Right cardiac atrium (tissue), 5 donors: Measurements from ENCODE around the gene ACSF3. TPM values are rescaled to one million over a fixed set of nuclear protein-coding genes. Genes with fewer than 3 reads are reported as not detected.

Experiments
- ATAC-seq, 2 donors: fragments of 200-7000 bp; cut with Tn5 transposase; one replicate each; pipeline versions ENCODE4 v1.8.0 to v1.9.1; 2020; ENCODE audit warnings: moderate library complexity in 2 of 2, mild to moderate bottlenecking in 1 of 2
- DNase-seq, 3 donors: peaks; one replicate each; pipeline ENCODE4 v3.0.0-alpha.2; 2020
- H3K27ac ChIP-seq: one replicate; pipeline ENCODE4 v1.5.1; 2013; ENCODE audit warnings: mild to moderate bottlenecking, low read length, control low read depth, moderate library complexity
- H3K27me3 ChIP-seq: one replicate; pipeline ENCODE4 v1.6.1; 2013; ENCODE audit not compliant: control insufficient read depth, insufficient read depth
- H3K4me1 ChIP-seq: one replicate; pipeline ENCODE4 v1.6.1; 2013; ENCODE audit warnings: low read length; ENCODE audit not compliant: control insufficient read depth, insufficient read depth
- H3K4me3 ChIP-seq: one replicate; pipeline ENCODE4 v1.5.1; 2013; ENCODE audit warnings: low read length, control low read depth
- H3K9me3 ChIP-seq: one replicate; pipeline ENCODE4 v1.6.1; 2013; ENCODE audit warnings: low read length; ENCODE audit not compliant: control insufficient read depth
- WGBS: extraction: QIAGEN DNeasy Blood & Tissue Kit; methylation state at CpG from one replicate; pipeline ENCODE4 v1.1.7; 2013; 5-methylcytosine and 5-hydroxymethylcytosine counted together
- intact Hi-C, 4 donors: fragments of 100-400 bp; cut with DNase I; formaldehyde crosslinking; loops; one replicate each; pipeline versions ENCODE4 v1.11.0 to v1.14.0; 2022 to 2023
- polyA plus RNA-seq: library from polyadenylated mRNA; stranded (reverse); fragments of 200-250 nt; gene quantifications from one replicate; pipeline ENCODE4 v1.2.3, GENCODE V29; 2013
- total RNA-seq, 4 donors: library from RNA; stranded (reverse); fragmentation: NEBNext Ultra II Directional; extraction: Animal tissue kit (Norgen Biotek cat#: 25700); gene quantifications; one replicate each; pipeline ENCODE4 v1.2.1, GENCODE V29; 2021
- donor health status: healthy with polysubstance abuse.
- donor health status: DM: no; HTN: yes; CAD: no.
- donor health status: DM: no; HTN: no; CAD: no.
- donor health status: DM: no; HTN: yes; CAD: no; lungs with severe emphysema.
- donor health status: DM: yes; HTN: yes; CAD: no.

Gene ACSF3
- total and polyA plus RNA-seq, 5 donors: 13.9 to 22.4 (median 16.4) TPM

DNA sequence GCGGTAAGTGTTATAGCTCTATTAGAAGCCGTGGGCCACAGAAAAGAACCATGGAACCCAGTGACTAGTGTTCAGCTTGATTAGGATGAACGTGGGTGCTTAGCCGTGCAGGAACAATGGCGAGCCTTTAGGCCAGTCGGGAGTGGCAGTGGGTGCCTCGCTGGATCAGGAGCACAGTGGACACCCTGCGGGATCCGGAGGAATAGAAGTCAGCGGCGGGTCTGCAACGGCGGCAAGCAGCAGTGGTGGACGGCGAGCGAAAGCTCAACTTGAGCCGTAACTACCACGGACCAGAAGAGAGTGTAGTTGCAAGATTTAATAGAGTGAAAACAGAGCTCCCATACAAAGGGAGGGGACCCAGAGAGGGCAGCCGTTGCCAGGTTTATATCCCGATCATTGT, 40.6 kb downstream of the ACSF3 start:
- no peak overlapping the region for H3K4me3 ChIP-seq
- ATAC-seq (no peak), DNase-seq (peak in 1 of 3 donors; percentile 25)
- no peak overlapping the region for H3K27ac ChIP-seq
- H3K4me1 ChIP-seq: no peaks in the 10 kb centered on the region
- H3K9me3 ChIP-seq: no peaks in the 10 kb centered on the region
- 96% methylated on average over 20 of the region's 20 CpGs for WGBS
- intact Hi-C loops: no loop called here
- H3K27me3 ChIP-seq: no peaks in the 10 kb centered on the region

DNA sequence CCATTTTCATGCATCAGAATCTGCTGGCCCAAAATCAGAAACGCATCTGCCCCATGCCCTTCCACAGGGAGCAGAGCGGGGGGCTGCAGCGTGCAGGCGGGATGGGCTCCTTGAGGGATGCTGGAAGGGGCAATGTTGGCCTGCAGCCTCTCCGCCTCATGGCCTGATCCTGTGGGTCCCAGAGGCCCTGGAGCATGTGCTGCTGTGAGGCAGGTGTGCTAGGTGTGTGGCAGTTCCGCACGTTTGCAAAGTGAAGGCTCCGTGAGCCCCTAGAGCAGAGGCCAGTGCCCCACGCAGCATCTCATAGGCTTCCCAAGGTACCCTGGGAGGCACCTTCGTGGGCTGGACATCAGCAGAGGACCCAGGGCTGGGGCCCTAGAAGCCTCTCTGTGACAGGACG, 41.5 kb downstream of the ACSF3 start:
- DNase-seq (peak in 1 of 3 donors; percentile 27), ATAC-seq (no peak)
- 95% methylated on average over 11 of the region's 11 CpGs for WGBS
- no peaks in the 10 kb centered on the region for H3K27me3 ChIP-seq
- H3K27ac ChIP-seq: no peak overlapping the region
- H3K4me3 ChIP-seq: no peak overlapping the region
- H3K4me1 ChIP-seq: no peaks in the 10 kb centered on the region
- intact Hi-C loops: no loop called here
- H3K9me3 ChIP-seq: no peaks in the 10 kb centered on the region

DNA sequence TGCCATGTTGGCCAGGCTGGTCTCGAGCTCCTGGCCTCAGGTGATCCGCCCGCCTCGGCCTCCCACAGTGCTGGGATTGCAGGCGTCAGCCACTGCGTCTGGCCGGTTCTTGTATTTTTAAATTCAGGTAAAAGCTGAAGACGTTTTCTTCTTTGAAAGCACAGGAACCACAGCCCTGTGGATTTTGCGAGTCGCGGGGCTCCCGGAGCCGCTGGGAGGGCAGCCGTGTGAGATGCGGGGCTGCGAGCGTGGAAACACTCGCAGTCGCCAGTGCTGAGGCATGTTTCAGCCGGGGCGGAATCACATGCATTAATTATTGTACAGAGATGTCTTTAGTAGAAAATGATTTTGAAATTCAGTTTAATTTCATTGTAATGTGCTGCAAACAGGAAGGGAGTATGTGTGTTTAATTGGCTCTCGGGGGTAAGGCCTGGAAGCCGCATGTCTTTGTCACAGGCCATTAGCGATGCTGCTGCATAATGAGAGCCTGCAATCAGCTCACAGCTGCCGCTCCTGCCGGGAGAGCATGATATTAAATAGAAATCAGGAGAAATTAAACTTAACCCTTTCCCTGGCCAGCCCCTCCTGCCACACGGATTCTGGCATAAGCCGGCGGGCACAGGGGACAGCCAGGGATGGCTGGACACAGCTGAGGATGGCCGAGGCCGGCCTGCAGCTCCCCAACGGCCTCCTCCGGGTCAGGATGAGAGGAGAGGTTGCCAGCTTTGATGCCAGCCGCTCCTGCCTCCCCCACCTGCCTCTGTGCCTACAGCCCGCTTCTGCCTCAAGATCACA, 42.5 kb downstream of the ACSF3 start:
- ATAC-seq (no peak), DNase-seq (peak in 1 of 3 donors; percentile 24)
- Histone ChIP-seq H3K27me3 (no peaks in the 10 kb centered on the region), H3K4me1 (no peaks in the 10 kb centered on the region), H3K9me3 (no peaks in the 10 kb centered on the region), H3K27ac (no peak overlapping the region), H3K4me3 (no peak overlapping the region)
- WGBS: 91% methylated on average over 35 of the region's 35 CpGs
- intact Hi-C loops: no loop called here

DNA sequence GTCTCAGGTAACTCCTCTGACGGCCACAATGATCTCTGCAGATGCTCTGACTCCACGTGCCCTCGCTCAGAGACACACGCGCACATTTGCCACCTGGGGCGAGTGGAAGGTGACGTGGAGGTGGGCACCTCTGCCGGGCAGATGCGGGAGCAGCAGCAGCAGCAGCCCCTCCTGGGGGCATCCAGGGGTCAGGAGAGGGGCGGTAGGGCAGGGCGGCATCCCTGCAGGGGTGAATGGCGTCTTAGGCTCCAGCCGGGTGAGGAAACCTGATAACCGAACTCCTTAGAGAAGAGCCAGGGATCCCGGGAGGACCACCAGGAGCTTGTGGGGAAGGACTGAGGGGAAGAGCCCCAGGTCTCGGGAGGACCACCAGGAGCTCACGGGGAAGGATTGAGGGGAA, 43.3 kb downstream of the ACSF3 start:
- H3K27ac ChIP-seq: no peak overlapping the region
- no peak overlapping the region for H3K4me3 ChIP-seq
- H3K27me3 ChIP-seq: no peaks in the 10 kb centered on the region
- DNase-seq: peak in 1 of 3 donors; percentile 51
- ATAC-seq: no peak
- intact Hi-C loops: no loop called here
- H3K9me3 ChIP-seq: no peaks in the 10 kb centered on the region
- WGBS: 95% methylated on average over 17 of the region's 17 CpGs
- H3K4me1 ChIP-seq: no peaks in the 10 kb centered on the region

DNA sequence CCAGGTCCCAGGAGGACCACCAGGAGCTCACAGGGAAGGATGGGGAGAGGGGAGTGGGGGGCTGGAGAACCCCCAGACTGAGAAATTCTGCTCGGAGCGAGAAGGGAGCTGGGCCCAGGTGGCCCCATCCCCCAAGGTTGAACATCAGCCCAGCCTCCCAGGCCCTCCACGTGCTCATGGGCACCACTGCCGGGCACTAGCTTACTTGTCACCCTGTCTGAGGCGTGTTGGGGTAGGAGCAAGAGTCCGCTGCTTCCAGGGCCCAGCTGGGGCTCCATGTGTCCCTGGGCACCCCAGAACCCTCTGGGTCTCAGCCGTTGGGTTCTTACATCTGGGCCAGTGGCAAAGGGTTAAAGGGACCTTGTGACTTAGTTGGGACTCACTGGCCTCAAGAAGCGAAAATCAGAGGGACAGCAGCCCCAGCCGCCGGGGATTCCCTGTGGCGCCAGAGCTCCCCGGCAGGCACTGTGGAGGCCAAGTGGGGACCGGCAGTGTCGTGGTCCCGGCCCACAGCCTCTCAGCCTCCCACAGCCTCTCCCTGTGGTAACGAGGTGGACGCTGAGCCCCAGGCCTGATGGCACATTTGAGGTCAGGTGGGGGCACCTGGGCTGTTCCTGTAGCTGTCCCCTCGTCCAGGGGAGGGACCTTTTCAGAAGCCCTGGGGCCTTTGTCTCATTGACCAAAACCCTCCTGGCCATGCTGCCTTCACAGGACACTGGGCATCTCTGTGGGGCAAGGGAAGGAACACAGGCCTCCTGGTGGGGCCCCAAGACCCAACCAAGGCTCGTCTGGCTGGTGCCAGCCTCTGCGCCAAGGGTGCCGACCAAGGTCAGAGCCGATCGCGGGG, 44.2 kb downstream of the ACSF3 start:
- H3K27ac ChIP-seq: no peak overlapping the region
- 92% methylated on average over 24 of the region's 24 CpGs for WGBS

DNA sequence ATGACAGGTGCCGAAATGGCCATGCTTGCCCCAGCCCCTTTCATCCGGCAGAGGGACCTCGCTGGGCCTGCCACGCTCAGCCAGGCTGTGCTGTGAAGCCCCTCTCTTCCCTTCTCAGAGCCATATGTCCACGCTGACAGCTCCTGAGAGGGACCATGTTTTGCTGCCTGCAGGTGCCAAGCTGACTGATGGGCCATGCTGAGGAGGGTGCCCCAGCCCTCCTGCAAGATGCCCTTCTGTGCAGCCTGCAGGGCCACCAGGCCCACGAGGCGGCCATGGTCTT, 44.8 kb downstream of the ACSF3 start:
- Histone ChIP-seq H3K4me1 (no peaks in the 10 kb centered on the region), H3K27ac (no peak overlapping the region), H3K4me3 (no peak overlapping the region), H3K27me3 (no peaks in the 10 kb centered on the region), H3K9me3 (no peaks in the 10 kb centered on the region)
- DNase-seq: peak in 1 of 3 donors; percentile 24
- 94% methylated on average over 7 of the region's 7 CpGs for WGBS
- intact Hi-C loops: no loop called here
- no peak for ATAC-seq

More for the DNA sequence above, 44.2 kb downstream of the ACSF3 start:
- intact Hi-C loops: no loop called here
- H3K9me3 ChIP-seq: no peaks in the 10 kb centered on the region
- H3K4me1 ChIP-seq: no peaks in the 10 kb centered on the region
- H3K27me3 ChIP-seq: no peaks in the 10 kb centered on the region
- DNase-seq (peak in 2 of 3 donors; percentile 47), ATAC-seq (peak in 1 of 2 donors; percentile 19)
- no peak overlapping the region for H3K4me3 ChIP-seq

DNA sequence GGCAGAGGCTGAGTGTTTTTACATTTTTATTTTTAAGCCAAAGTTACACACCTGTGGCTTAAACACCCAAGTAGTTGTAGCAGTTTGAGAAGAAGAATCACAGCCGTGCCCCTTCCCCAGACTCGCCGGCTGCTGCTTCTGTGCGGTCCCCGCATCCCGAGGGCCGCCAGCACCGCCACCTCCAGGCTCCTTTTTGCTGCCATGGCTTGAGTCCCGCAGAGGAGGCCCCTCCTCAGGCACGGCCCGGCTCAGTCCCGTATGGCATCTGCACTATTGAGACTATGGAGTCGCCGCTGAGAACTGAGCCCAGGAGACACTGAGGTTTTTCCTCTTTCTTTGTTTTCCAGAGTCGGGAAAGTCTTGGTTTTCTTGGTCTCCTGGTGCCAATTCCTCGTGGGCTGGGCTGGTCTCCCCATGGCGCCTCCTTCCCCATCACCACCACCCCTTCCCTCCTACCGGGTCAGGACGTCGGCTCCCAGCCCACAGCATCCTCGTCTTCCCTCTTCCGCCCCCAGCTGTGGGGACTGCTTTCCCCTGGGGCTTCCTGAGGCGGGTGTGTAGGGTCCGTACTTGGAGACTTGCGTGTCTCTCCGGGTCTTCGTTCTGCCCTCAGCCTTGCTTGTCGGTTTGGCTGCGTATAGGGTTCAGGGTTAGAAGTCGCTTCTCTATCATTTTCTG, 45.3 kb downstream of the ACSF3 start:
- WGBS: 89% methylated on average over 30 of the region's 30 CpGs
- Histone ChIP-seq H3K4me3 (no peak overlapping the region), H3K27me3 (no peaks in the 10 kb centered on the region), H3K27ac (no peak overlapping the region), H3K9me3 (no peaks in the 10 kb centered on the region), H3K4me1 (no peaks in the 10 kb centered on the region)
- intact Hi-C loops: no loop called here
- ATAC-seq (no peak), DNase-seq (peak in 1 of 3 donors; percentile 25)

DNA sequence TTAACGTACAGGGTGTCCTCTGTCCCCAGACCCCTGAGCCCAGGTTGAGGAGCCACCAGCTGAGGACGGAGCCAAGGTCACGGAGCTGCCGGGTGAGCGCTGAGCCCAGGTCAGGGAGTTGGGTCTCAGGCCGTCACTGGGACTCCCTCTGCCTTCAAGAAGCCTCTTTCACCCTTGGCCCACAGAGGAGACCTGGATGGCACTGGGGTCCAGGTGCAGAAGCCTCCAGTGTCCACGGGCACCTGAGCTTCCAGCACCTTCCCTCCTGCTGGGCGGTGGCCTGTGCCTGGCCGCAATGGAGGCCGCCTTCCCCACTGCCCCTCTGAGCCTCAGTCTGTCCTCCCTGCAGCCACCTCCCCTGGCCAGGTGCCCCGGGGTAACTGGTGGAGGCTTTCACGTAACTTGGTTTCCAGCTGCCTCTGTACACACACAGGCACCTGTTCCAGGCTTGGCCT, 46.3 kb downstream of the ACSF3 start:
- 95% methylated on average over 12 of the region's 12 CpGs for WGBS

DNA sequence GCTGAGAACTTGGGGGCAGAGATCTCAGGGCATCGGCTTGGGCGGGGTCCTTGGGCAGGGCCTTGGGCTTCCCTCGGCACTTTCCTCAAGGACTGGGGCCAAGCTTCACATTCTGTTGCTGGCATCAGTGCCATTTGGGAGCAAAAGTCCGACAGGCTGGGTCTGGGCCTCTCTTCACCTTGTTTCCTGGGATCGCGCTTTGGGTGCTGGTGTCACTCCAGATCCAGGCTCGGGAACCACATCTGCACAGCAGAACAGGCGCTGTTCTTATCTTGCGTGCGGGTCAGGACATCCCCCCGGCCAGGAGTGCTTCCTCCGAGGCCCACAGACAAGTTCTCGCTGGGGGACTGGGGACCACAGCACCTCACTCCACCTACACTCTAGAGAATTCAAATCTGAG, 46.7 kb downstream of the ACSF3 start:
- no peak for DNase-seq
- 90% methylated on average over 13 of the region's 13 CpGs for WGBS

More for the DNA sequence above, 46.3 kb downstream of the ACSF3 start:
- ATAC-seq (no peak), DNase-seq (peak in 1 of 3 donors; percentile 22)
- Histone ChIP-seq H3K27ac (no peak overlapping the region), H3K4me3 (no peak overlapping the region), H3K4me1 (no peaks in the 10 kb centered on the region), H3K27me3 (no peaks in the 10 kb centered on the region), H3K9me3 (no peaks in the 10 kb centered on the region)
- intact Hi-C loops: no loop called here

DNA sequence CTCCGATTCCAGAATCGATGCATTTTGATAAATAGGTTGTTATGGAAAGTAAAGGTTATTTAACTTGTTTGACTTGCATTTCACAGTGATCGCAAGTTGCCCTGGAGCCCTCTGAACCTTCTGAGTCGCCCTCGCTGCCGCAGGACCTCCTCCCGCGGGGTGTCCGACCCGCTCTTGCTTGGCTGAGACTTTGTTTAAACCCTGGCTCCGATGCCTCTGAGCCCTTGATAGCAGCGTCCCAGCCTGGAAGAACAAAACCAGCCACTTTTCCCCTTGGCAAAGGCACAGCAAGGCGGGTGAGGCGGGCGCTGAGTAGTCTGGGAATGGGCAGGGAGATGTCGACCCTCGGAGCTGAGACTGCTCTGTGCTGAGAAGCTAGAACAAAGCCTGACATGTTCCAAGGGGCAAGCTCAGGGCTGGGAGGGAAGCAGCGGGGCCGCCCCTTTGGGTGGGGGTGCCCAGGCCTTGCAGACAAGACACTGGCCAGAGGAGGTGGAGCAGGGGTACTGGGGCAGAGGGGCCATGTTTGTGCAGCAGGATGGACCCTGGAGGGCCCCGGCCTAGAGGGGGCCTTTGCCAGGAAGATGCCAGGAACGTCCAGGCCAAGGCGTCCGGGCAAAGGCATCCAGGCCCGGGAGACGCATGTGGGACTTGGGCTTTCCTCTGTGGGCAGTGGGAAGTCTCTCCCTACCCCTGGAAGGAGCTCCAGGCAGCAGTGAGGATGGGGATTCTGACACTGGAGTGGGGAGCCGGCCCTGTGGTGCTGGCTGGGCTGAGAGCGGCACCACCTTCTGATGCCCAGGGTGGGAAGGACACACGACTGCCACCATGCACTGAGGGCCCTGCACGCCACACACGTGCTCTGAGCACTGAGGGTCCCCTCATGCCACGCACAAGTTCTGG, 47.6 kb downstream of the ACSF3 start:
- WGBS: 94% methylated on average over 31 of the region's 31 CpGs
- Histone ChIP-seq H3K27me3 (no peaks in the 10 kb centered on the region), H3K4me3 (no peak overlapping the region), H3K27ac (no peak overlapping the region), H3K9me3 (no peaks in the 10 kb centered on the region), H3K4me1 (no peaks in the 10 kb centered on the region)
- ATAC-seq: no peak
- intact Hi-C loops: no loop called here
- peak in 2 of 3 donors; percentile 45 to 47 for DNase-seq

More for the DNA sequence above, 46.7 kb downstream of the ACSF3 start:
- H3K4me1 ChIP-seq: no peaks in the 10 kb centered on the region
- H3K4me3 ChIP-seq: no peak overlapping the region
- intact Hi-C loops: no loop called here
- no peaks in the 10 kb centered on the region for H3K9me3 ChIP-seq
- H3K27ac ChIP-seq: no peak overlapping the region
- H3K27me3 ChIP-seq: no peaks in the 10 kb centered on the region
- ATAC-seq: no peak
